Suppressor macrophage treated with lipopolysaccharide for 1 hour (primary cell): Measurements from ENCODE around the gene MPPE1.

ENCODE experiments used
- DNase-seq, 3 donors: peaks; one replicate each; pipeline ENCODE4 v3.0.0-alpha.2; 2020 to 2022

Gene MPPE1, protein sequence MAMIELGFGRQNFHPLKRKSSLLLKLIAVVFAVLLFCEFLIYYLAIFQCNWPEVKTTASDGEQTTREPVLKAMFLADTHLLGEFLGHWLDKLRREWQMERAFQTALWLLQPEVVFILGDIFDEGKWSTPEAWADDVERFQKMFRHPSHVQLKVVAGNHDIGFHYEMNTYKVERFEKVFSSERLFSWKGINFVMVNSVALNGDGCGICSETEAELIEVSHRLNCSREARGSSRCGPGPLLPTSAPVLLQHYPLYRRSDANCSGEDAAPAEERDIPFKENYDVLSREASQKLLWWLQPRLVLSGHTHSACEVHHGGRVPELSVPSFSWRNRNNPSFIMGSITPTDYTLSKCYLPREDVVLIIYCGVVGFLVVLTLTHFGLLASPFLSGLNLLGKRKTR

GRCh38 chr18:11908182-11909060, at the start of gene MPPE1:
Gene MPPE1 (minus strand): TSS chr18:11908317. CDS start chr18:11897264, 11,053 bp downstream.
- DNase-seq: peak; percentile 96 to 98 (median 97)

- no peak for DNase-seq
These were observed 49.5 kb upstream of the MPPE1 start for GRCh38 chr18:11957636-11958035.

- no peak for DNase-seq
These were observed 48.5 kb upstream of the MPPE1 start for GRCh38 chr18:11956371-11957308.

DNA sequence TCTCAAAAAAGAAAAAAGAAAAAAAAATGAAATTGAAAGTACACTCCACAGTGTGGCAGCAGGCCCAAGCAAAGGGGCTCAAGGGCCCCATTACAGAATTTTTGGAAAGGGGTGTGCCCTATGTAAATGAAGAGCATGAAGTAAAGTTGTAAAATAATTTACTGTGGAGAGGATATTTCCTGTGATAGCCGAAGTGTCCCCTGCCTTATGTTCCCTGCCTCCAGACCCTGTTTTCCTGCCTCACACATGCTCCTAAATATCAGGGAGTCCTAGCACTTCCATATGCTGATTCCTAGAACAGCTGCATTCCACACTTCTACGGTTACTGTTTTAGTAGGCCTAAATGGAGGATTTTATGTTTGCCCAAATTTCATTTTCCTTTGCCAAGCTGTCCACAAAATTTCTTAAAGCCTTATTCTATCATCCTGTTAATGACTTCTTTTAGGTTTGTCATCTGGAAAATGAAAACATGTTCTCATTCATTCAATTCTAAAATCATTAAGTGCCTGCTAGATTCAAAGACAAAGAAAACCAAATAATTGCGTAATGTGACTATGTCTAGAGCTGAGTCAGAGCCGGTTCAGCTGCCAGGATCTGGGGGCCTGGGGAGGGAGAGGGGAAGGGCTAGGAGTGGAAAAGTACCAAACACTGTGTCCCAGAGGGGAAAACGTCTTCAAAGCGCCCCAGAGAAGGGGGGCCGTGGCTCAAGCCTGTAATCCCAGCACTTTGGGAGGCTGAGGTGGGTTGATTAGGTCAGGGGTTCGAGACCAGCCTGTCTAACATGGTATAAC, 47.3 kb upstream of the MPPE1 start:
- DNase-seq: peak; percentile 48 to 58 (median 58)

DNA sequence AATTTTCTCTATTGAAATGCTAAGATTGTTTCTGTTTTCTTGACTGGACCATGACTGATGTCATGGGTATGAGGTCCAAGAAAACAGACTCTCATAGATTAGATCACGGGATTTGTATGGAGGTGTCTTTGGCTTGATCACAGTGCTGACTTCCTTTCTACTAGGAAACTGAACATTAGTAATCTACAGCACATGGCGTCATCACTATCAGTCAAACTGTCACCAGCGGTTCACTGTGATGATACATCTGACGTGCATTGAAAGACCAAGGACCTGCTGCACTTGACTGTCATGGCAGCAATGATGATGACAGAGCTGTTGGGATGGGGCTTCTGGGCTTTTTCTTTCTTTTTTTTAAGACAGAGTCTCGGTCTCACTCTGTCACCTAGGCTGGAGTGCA, 45.0 kb upstream of the MPPE1 start:
- peak in 2 of 3 donors; percentile 20 to 32 for DNase-seq

DNA sequence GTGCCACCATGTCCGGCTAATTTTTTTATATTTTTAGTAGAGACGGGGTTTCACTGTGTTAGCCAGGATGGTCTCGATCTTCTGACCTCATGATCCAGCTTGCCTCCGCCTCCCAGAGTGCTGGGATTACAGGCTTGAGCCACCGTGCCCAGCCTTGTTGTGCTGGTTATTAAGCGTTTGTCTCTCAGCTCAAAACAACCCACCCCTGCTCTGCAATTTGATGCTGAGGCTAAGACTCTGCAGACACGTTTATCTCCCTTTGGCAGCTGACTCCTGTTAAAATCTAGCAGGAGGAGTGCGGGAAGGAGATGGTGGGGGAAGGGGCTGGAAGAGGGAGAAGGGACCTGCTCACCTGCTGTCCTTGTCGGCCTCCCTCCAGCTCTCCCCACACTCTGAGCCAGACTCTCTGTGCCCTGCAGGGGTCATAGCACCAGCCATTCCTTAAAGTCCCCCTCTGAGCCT, 43.3 kb upstream of the MPPE1 start:
- no peak for DNase-seq

DNA sequence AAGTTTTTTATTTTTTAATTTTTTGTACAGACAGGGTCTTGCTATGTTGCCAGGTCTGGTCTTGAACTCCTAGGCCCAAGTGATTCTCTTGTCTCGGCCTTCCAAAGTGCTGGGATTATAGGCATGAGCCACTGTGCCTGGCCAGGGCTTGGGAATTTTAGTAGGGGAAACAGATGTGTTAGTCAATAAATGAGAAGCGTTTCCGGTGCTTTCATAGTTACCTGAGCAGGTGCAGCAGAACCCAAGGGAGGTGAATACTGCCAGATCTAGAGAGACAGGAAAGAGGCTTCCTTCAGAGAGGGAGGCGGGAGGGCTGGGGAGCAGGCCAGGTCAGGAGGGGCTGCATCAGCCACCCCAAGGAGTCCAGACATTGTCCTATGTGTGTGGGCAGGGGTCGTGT, 42.7 kb upstream of the MPPE1 start:
- DNase-seq: no peak

GRCh38 chr18:11948852-11949523, 40.9 kb upstream of the MPPE1 start:
- DNase-seq: no peak

GRCh38 chr18:11947214-11948191, 39.4 kb upstream of the MPPE1 start:
- peak; percentile 86 to 94 (median 92) for DNase-seq

DNA sequence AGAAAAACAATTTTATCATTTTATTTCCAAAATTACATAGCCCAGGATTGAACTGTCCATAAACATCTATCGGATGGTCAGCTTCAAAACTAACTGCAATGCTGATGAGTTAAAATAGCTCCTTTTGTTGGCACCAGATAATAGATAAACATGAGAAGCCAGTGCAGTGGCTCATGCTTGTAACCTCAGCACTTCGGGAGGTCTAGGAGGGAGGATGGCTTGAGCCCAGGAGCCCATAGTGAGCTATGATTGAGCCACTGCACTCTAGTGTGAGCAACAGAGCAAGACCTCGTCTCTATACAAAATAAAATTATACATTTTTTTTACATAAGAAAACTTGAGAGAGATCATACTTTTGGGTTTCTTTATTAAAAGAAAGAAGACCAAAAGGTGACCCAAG, 38.6 kb upstream of the MPPE1 start:
- peak in 1 of 3 donors; percentile 14 for DNase-seq

DNA sequence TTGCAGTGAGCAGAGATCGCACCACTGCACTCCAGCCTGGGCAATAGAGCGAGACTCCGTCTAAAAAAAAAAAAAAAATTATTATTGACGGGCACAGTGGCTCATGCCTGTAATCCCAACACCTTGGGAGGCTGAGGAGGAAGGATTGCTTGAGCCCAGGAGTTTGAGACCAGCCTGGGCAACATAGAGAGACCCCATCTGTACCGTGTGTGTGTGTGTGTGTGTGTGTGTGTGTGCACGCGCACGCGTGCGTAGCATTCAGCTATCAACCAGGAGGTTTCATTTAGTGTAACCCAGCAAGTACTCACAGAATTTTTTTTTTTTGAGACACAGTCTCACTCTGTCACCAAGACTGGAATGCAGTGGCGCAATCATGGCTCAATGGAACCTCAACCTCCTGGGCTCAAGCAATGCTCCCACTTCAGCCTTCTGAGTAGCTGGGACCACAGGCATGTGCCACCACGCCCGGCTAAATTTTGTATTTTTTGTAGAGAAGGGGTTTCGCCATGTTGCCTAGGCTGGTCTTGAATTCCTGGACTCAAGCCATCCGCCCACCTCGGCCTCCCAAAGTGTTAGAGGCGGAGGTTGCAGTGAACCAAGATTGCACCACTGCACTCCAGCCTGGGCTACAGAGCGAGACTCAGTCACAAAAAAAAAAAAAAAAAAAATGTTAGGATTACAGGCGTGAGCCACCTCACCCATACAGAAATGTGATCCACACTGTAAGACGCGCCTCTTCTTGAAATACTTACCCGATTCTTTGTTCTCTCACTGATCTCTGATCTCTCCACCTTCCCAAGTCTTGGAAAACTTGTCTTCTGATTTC, 37.9 kb upstream of the MPPE1 start:
- peak; percentile 18 to 35 (median 23) for DNase-seq

GRCh38 chr18:11944786-11945185, 36.7 kb upstream of the MPPE1 start:
- DNase-seq: no peak

DNA sequence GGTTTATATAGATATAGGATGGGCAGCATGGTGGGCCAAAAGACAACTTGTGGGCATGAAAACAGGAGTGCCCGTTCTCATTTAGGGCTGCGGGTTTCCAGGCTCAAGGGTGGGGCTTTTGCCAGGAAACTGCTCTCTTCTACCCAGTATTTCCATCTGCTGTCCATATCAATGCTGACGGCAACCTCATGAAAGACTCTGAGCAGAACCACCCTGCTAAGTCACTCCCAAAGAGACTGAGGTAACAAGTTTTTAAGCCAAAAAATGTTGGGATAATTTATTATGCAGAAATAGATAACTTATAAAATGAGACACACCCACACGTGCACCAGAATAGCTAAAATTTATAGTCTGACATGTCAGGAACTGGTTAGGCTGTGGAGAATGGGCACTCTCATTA, 36.1 kb upstream of the MPPE1 start:
- DNase-seq: no peak

GRCh38 chr18:11943551-11943950, 35.4 kb upstream of the MPPE1 start:
- no peak for DNase-seq

GRCh38 chr18:11940956-11941355, 32.8 kb upstream of the MPPE1 start:
- no peak for DNase-seq

GRCh38 chr18:11937874-11938478, 29.9 kb upstream of the MPPE1 start:
- peak; percentile 85 to 88 (median 87) for DNase-seq

GRCh38 chr18:11932393-11932792, 24.3 kb upstream of the MPPE1 start:
- DNase-seq: no peak

DNA sequence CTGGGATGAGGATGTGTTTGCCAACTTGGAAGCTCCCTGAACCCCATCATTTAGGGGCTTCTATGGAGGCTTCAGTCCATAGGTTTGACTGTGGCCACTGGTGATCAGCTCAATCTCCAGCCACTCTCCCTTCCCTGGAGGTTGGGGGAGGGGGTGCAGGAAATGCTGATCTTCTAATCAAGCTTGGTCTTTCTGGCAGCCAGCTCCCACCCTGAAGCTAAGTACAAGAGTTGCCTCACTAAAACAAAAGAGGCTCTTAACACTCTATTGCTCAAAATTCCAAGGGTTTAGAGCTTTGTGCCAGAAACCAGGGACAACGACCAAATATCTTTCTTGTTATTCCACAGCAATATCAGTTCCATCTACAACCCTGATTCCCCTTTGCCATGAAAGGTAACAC, 19.4 kb upstream of the MPPE1 start:
- DNase-seq: no peak
